CD4-positive, alpha-beta T cell treated with Interleukin-4 for 1 hour (primary cell): ENCODE data around the gene MYO10.
"Not testable (repeated sequence)": the region's sequence is repeated elsewhere in the genome, so short reads cannot be mapped to it uniquely, and the experiment has no call there.

Experiments
- DNase-seq, 2 donors: peaks; one replicate each; pipeline ENCODE4 v3.0.0-alpha.2; 2020 to 2022

MYO10 gene

DNA sequence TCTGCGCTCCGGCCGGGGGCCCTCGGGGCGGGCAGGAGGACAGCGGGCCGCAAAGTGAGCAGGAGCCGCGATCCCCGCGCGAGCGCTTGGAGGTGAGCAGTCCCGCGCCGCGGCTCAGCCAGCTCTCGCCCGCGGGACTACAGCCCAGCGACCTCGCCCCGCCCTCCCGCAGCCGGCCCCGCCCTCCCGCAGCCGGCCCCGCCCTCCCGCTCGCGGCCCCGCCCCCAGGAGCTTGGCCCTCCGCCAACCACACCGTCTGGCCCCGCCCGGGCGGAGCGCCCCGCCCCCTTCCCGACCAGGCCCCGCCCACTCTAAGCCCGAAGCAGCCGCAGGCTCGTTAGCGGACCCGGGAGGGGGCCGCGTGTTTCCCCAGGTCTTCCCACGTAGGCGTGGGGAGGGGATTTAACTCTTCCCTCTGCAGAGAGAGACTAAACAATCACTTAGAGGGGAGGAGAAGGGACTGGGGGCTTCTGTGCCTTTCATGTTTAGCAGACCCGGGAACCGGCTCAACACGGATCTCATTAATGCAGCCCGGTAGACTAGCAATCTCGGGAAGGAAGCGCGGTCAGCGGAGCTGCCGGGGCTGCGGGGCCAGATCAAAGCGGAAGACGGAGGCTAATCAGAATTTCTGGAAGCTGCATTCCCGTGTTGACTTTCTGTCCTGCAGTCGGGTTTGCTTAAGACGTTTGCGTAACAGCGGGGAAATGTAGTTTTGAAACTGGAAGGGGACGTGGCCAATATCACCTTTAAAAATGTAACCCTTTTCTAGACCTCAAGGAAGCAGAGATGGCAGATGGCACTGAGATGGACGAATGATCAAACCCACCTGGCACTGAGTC lies at the start of gene MYO10:
Gene MYO10, minus strand, starts transcription at position 139 of the 839 bp plus-strand sequence. CDS start 480 bp downstream, outside the sequence.
- peak; percentile 16 to 55 for DNase-seq

DNA sequence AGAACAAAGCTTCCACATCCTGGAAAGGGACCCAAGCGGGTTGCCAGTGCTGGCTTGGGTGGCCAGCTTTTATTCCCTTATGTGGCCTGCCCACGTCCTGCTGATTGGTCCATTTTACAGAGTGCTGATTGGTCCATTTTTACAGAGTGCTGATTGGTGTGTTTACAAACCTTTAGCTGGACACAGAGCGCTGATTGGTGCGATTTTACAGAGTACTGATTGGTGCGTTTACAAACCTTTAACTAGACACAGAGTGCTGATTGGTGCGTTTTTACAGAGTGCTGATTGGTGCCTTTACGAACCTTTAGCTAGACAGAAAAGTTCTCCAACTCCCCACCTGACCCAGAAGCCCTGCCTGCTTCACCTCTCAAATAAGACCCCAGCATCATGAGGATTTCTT lies 49.2 kb upstream of the MYO10 start:
- DNase-seq, result not testable (repeated sequence)

DNA sequence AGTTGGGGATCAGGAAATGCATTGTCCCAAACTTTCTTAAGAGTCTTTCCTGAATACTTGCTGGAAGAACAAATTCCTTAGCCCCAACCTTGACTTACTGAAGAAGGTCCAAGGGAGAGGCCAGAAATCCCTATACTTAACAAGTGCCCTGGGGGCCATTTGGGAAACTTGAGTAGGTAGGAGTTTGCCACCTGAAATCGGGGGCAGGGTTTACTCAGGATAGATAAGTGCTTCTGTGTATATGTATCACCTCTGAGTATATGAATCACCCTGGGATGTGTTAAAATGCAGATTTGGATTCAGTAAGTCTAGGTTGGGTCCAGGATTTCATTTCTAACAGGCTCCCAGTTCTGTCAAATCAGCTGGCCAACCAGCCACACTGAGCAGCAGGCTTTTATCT lies 47.9 kb upstream of the MYO10 start:
- no peak for DNase-seq

DNA sequence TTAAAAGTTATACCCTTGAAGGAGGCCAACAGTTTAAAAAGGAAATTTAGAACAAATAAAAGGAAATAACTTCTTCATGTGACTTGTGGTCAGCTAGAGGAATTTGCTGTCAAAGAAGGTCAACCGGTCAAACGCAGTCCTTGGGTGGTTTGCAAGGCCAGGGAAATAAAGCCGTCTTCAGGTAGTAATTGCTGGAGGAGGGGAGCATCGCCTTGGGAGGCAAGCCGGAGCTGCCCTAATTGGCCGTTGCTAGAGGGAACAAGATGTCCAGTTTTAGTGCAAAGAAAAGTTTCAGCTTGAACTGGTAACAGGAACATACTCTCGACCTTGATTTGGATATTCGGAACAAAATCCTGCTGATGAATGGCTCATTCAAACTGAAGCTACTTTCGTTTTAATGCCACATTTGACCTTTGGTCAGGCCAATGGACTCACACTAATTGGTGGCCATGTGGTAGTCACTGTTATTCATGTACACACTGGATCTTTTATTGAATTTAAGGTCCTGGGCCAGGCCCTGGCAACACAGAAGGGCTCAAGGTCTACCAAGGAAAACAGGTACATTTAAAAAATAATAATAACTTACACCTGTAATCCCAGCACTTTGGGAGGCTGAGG lies 47.0 kb upstream of the MYO10 start:
- DNase-seq, result no peak

DNA sequence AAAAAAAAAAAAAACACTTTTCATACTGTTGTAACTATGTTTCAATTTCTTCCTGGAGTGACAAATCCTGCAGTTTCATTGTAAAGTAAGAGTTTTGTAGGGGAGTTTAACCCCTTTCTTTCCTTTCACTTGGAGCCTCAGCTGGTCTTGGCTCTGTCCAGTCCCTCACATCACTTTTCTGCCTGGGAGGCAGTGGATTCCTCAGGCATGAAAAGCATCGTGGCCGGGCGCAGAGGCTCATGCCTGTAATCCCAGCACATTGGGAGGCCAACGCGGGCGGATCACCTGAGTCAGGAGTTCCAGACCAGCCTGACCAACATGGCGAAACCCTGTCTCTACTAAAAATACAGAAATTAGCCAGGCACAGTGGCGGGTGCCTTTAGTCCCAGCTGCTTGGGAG lies 45.6 kb upstream of the MYO10 start:
- DNase-seq, result no peak

DNA sequence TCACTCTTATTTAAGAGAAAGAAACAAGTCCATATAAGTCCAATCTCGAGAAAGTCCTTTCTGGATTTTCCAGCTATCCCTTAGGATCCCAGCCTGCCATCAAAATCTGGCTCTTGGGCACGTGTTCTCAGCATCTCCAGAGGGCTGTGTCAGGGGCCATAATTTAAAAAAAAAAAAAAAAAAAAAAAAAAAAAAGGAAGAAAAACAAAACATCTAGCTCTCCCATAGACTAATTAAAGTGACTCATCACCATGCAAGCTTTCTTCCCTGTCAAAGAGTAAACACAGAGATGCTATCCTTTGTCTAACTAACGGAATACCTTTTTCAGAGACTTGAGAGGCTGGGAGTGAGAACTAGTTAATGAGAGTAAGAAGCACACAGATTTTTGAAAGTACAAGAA lies 44.9 kb upstream of the MYO10 start:
- no peak for DNase-seq

DNA sequence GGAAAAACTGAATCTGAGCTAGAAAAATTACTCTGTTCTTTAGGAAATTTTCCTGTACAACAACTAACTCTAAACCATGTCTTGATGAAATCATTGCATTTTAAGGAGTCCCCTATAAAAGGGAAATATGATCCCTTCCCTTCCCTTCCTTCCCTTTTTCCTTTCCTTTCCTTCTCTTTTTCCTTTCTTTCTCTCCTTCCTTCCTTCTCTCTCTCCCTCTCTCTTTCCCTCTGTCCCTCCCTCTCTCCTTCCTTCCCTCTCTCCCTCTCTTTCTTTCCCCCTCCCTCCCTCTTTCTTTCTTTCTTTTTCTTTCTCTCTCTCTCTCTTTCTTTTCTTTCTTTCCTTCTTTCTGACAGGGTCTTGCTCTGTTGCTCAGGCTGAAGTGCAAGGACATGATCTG lies 42.2 kb upstream of the MYO10 start:
- no peak for DNase-seq

DNA sequence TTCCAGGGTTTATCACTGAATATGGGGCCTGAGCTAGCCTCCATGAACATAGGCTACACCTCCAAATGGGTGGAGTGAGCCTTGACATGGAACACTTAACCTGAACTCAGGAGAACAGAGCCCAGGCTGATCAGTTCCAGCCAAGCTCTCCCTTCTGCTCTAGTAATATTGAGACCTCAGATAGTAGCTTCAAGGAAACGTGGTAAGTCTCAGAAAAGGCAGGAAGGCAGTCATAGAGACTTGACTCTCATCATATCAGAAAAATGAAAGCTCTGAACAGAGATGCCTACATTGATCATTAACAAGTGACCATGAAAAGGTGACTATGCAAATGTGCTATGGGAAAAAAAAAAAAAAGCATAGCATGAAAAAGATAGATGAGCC lies 40.5 kb upstream of the MYO10 start:
- DNase-seq, result no peak

DNA sequence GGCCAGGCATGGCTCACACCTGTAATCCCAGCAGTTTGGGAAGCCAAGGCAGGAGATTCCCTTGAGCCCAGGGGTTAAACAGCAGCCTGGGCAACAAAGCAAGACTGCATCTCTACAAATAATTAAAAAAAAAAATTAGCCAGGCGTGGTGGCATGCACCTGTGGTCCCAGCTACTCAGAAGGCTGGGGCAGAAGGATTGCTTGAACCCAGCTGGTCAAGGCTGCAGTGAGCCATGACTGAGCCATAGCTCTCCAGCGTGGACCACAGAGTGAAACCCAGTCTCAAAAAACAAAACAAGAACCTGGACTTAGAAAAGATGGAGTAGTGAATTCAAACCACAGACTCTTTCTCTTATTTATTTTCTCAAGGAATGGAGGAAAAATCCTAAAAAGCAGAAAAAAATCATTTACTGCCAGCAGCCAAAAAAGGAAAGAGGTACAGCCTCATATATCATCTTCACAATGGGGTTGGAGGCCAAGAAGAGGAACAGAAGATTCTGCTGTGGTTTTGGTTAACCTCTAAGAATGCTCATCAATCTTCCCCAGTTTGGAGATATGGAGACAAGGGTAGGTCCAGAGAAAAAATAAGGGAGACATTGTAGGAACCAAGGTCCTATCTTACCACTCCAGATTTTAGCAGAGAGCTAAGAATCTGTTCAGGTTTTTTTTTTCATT lies 40.0 kb upstream of the MYO10 start:
- DNase-seq, result no peak

DNA sequence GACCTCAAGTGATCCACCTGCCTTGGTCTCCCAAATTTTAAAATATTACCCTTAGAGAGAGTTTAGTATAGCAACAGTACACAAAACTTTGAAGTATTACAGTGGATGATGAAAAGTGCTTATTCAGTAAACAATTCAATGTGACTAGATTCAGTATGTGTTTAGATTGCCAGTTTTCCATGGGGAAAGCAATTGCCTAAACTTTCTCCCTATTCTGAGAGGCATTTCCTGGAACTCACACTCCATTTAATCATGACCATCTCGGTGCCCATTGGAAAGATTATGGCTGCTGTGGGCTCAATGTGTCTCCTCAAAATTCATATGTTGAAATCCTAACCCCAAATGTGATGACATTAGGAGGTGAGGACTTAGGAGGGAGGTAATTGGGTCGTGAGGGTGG lies 38.9 kb upstream of the MYO10 start:
- no peak for DNase-seq

DNA sequence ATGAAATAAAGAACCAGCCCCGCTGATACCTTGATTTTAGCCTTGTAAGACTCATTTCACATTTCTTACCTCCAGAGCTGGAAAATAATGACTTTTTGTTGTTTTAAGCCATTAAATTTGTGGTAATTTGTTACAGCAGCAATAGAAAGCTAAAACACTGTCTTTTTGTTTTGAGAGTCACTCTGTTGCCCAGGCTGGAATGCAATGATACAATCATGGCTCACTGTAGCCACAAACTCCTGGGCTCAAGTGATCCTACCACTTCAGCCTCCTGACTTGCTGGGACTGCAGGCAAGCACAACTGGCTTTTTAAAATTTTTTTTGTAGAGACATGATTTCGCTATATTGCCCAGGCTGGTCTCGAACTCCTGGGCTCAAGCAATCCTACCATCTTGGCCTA lies 34.7 kb upstream of the MYO10 start:
- DNase-seq, result no peak

DNA sequence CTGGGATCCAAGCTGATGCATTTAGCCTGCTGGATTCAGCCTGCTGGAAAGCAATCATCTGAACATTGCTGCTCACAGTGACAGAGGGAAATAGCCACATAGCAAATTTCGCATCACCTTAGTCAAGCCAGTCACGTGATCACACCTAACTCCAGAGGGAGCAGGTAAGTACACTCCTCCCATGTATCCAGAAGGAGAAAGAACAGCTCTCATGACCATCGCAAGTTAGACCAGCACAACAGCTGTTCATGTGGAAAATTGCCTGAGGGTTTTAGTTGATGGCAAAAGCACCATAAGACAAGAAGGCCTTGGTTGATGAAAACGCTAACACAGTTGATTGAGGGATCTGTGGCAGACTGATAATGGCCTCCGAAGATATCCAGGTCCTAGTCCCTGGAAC lies 34.2 kb upstream of the MYO10 start:
- no peak for DNase-seq

DNA sequence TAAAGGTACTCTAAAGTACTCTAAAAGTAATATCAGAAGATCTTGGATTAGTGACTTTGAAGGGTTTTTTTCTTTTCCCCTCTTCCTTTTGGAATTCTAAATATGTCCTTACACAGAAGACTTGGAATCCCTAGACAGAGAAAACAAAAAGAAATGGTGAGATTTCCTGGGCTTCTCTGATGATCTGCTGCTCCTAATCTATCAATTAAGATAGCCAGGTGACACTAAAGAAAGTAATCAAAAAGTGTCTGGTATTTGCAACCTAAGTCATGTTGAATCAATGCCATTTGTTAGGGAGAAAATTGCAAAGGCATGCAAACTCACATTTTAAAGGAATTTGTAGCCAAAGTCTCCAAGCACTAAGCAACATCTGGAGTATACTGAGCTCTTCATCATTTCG lies 29.5 kb upstream of the MYO10 start:
- no peak for DNase-seq

DNA sequence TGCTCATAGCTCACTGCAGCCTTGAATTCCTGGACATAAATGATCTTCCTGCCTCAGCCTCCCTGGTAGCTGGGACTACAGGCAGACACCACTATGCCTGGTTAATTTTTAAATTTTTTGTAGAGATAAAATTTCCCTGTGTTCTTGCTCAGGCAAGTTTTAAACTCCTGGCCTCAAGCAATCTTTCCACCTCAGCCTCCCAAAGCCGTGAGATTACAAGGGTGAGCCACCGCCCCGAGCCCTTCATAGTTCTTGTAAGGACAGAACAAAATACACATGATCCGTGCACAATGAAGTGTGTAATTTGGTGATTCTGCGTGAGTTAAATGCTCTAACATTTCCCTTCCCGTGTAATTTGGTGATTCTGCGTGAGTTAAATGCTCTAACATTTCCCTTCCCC lies 27.7 kb upstream of the MYO10 start:
- DNase-seq, result no peak

DNA sequence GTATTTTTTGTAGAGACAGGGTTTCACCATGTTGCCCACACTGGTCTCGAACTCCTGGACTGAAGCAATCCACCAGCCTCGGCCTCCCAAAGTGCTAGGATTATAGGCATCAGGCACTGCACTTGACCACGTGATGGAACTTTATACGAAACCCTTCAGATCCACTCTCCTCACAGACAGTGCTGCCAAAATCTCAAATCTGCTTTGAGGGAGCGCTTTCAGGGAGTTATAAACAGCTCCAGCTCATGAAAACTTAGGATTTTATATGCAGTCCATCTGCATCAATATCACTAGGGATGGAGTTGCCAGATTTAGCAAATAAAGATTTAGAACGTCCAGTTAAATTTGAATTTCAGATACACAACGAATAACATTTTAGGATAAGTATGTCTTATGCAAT lies 25.0 kb upstream of the MYO10 start:
- DNase-seq, result no peak

DNA sequence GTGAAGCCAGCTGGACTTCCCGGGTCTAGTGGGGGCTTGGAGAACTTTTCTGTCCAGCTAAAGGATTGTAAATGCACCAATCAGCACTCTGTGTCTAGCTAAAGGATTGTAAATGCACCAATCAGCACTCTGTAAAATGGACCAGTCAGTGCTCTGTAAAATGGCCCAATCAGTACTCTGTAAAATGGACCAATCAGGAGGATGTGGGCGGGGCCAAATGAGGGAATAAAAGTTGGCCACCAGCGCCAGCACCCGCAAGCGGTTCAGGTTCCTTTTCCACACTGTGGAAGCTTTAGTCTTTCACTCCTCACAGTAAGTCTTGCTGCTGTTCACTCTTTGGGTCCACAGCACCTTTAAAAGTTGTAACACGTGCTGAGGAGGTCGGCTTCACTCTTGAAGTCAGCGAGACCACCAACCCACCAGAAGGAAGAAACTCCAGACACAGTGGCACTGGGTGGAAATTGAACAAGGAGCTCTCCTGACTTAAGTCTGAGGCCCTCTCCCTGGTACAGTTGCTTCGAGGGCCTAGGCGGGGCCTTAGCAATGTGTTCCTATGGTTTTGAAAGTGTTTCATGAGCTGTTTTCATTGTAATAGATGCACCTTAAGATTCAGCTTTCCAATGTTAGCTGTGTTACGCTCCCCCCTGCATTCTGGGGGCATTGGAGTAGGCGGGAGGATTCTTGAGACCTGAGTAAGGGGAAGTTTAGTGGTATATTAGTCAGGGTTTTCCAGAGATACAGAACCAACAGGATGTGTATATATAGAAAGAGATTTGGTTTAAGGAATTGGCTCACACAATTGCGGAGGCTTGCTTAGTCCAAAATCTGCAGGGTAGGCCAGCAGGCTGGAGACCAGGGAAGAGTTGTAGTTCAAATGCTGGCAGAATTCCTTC lies 21.5 kb upstream of the MYO10 start:
- DNase-seq, result no peak

DNA sequence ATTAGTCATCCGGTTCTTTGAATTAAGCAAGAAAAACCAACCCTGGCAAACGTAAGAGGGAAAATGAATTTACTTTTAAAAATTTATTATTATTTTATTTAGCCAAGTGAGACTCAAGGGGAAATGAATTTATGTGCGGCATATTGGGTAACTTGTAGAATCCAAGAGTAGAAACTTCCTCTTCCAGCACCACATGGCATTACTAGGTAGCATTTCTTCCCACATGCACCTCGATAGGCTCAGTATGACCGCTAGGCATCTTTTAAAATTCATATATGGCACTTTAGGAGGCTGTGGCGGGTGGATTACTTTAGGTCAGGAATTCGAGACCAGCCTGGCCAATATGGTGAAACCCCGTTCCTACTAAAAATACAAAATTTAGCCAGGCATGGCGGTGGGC lies 17.6 kb upstream of the MYO10 start:
- DNase-seq, result no peak

DNA sequence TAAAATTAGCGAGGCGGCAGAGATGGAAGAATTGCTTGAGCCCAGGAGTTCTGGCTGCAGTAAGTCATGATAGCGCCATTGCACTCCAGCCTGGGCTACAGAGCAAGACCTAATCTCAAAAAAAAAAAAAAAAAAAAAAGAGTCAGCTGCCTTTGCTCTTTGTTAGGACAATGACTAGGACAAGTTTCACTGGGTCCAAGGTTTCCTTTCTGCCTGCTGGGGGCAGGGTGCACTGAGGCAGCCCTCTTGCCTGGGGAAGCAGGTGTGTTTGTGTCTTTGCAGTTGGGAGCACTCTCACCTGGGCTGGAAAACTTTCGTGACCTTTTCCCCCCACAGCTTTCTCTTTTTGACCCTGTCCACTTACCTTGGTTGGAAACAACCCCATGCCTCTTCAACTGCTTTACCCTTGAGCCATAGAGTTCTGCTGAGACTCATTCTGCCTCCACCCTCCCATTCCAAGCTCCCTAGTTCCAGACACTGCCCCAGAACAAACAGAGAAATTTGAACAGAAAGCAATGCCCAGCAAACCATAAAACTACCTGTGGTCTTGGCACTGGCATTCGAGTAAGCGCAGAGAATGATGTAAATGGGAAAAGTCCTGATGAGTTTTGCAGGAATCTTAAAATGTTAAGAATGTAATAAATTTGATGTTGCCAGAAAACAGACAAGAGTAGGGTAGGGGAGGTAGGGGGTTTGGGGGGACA lies 17.0 kb upstream of the MYO10 start:
- no peak for DNase-seq

DNA sequence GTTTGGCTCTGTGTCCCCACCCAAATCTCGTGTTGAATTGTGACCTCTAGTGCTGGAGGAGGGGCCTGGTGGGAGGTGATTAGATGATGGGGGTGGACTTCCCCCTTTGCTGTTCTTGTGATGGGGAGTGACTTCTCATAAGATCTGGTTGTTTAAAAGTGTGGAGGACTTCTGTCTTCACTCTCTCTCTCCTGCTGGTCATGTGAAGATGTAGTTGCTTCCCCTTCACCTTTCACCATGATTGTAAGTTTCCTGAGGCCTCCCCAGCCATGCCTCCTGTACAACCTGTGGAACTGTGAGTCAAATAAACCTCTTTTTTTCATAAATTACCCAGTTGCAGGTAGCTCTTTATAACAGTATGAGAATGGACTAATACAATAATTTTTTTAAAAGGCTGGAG lies 10.6 kb upstream of the MYO10 start:
- DNase-seq, result no peak

DNA sequence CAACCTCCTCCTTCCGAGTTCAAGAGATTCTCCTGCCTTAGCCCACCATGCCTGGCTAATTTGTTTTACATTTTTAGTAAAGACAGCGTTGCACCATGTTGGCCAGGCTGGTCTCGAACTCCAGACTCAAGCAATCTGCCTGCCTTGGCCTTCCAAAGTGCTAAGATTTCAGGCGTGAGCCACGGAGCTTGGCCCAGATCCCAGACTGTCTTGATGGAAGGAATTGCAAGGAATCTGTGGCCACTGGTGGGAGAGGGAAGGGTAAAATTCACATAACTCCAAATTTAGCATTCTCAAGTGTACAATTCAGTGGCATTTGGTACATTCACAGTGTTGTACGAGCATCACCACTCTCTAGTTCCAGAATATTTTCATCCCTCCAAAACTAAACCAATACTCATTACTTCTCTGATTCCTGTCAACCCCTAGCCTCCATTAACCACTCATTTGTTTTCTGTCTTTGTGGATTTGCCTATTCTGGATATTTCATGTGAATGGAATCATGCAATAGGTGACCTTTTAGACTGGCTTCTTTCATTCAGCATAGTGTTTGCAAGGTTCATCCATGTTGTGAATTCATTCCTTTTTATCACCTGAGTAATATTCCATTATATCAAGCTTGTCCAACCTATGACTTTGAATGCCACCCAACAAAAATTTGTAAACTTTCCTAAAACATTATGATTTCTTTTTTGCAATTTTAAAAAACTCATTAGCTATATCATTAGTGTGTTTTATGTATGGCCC lies 8.9 kb upstream of the MYO10 start:
- DNase-seq, result no peak

DNA sequence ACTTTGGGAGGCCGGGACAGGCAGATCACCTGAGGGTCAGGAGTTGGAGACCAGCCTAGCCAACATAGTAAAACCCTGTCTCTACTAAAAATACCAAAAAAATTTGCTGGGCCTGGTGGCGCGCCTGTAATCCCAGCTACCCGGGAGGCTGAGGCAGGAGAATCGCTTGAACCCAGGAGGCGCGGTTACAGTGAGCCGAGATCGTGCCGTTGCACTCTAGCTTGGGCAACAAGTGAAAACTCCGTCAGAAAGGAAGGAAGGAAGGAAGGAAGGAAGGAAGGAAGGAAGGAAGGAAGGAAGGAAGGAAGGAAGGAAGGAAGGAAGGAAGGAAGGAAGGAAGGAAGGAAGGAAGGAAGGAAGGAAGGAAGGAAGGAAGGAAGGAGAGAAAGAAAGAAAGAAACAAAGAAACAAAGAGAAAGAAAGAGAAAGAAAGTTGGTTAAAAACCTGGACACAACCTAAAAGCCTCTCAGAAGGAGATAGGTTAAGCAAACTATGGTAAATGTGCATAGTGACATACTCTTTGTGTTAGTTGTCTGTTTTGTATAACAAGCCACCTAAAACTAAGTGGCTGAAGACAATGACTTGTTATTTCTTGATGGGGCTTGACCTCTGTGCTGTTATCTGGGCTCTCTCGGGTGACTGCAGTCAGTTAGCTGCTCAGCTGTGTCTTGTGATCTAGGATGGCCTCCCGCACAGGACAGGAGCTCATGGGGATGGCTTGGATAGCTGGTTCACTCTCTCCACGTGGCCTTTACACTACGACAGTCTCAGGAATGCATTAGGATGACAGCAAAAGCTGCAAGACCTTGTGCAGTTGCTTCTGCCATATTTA lies 8.0 kb upstream of the MYO10 start:
- DNase-seq, result no peak
